Measurements from ENCODE around the gene DEPDC5. TPM values are rescaled to one million over a fixed set of nuclear protein-coding genes. Genes with fewer than 3 reads are reported as not detected.
"Not testable (repeated sequence)": the region's sequence is repeated elsewhere in the genome, so short reads cannot be mapped to it uniquely, and the experiment has no call there.

DEPDC5 gene
- total and polyA plus RNA-seq, 12 donors, result 14.4 to 35.9 (median 23.1) TPM

DNA sequence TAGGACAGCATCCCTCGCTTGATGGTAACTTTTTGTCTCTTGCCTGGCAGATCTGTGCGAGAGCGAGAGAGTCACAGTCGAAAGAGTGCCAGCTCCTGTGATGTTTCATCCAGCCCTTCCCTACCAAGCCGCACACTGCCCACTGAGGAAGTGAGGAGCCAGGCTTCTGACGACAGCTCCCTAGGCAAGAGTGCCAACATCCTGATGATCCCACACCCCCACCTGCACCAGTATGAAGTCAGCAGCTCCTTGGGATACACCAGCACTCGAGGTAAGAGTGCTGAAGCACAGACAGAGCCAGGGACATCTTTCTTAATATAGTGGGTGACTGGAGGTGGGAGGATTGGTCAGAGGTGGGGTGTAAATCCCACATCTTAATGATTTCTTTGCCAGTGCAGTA, 61.1 kb downstream of the DEPDC5 start:
- Histone ChIP-seq H3K36me3 (replicated peaks in 1 of 2) (peaks cover 0 to 89% of the 10 kb centered on the region in 2 donors), H3K9me3 (replicated peaks in 1 of 3) (no peaks in the 10 kb centered on the region), H3K27me3 (no peaks in the 10 kb centered on the region), H3K4me1 (replicated peaks in 1 of 2) (no peaks in the 10 kb centered on the region), H3K27ac (no peak overlapping the region), H3K4me3 (no peak overlapping the region)
- DNase-seq, result no peak
- TF ChIP-seq, protein P1, sequence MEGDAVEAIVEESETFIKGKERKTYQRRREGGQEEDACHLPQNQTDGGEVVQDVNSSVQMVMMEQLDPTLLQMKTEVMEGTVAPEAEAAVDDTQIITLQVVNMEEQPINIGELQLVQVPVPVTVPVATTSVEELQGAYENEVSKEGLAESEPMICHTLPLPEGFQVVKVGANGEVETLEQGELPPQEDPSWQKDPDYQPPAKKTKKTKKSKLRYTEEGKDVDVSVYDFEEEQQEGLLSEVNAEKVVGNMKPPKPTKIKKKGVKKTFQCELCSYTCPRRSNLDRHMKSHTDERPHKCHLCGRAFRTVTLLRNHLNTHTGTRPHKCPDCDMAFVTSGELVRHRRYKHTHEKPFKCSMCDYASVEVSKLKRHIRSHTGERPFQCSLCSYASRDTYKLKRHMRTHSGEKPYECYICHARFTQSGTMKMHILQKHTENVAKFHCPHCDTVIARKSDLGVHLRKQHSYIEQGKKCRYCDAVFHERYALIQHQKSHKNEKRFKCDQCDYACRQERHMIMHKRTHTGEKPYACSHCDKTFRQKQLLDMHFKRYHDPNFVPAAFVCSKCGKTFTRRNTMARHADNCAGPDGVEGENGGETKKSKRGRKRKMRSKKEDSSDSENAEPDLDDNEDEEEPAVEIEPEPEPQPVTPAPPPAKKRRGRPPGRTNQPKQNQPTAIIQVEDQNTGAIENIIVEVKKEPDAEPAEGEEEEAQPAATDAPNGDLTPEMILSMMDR (IDR thresholded peaks at IDR 0.05), result no peak
- TF ChIP-seq POLR2A (IDR thresholded peaks at IDR 0.05), result no peak
- intact Hi-C loops (cut with DNase I), result loop anchor here in 1 of 2 donors (10.0 kb wide), 1 partner anchor 50 kb away; no protein-coding TSS in a partner anchor
- 94 to 100% (median 94%) methylated on average over 7 of the region's 7 CpGs for WGBS, 4 donors

DNA sequence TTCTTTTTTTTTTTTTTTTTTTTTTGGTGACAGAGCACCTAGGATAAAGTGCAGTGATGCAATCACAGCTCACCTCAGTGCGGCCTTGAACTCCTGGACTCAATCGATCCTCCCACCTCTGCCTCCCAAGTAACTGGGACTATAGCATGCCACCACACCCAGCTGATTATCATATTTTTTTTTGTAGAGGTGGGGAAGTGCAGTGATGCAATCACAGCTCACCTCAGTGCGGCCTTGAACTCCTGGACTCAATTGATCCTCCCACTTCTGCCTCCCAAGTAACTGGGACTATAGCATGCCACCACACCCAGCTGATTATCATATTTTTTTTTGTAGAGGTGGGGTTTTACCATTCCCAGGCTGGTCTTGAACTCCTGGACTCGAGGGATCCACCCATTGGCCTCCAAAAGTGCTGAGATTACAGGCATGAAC, 61.6 kb downstream of the DEPDC5 start:
- H3K4me3 ChIP-seq; DNase-seq; H3K4me1 ChIP-seq (replicated peaks in 1 of 2); H3K27ac ChIP-seq; H3K9me3 ChIP-seq (replicated peaks in 1 of 3); H3K27me3 ChIP-seq: not testable (repeated sequence)
- 71 to 84% (median 80%) methylated on average over 4 of the region's 4 CpGs for WGBS, 4 donors
- intact Hi-C loops (cut with DNase I), result loop anchor here in 1 of 2 donors (10.0 kb wide), 1 partner anchor 51 kb away; no protein-coding TSS in a partner anchor
- peaks cover 0 to 88% of the 10 kb centered on the region in 2 donors for H3K36me3 ChIP-seq (replicated peaks in 1 of 2)

- no peaks in the 10 kb centered on the region for H3K4me1 ChIP-seq (replicated peaks in 1 of 2)
- WGBS, 4 donors, result 94 to 96% (median 95%) methylated on average over 4 of the region's 4 CpGs
- peaks cover 0 to 88% of the 10 kb centered on the region in 2 donors for H3K36me3 ChIP-seq (replicated peaks in 1 of 2)
- H3K27me3 ChIP-seq, result no peaks in the 10 kb centered on the region
- intact Hi-C loops (cut with DNase I), result loop anchor here in 1 of 2 donors (10.0 kb wide), 1 partner anchor 52 kb away; no protein-coding TSS in a partner anchor
- H3K9me3 ChIP-seq (replicated peaks in 1 of 3), result no peaks in the 10 kb centered on the region
- TF ChIP-seq, protein P1 (IDR thresholded peaks at IDR 0.05), result no peak
- TF ChIP-seq POLR2A (IDR thresholded peaks at IDR 0.05), result no peak
- H3K4me3 ChIP-seq, result no peak overlapping the region
- DNase-seq, result no peak
- no peak overlapping the region for H3K27ac ChIP-seq
Measured at GRCh38 chr22:31816750-31817149, 62.9 kb downstream of the DEPDC5 start.

DNA sequence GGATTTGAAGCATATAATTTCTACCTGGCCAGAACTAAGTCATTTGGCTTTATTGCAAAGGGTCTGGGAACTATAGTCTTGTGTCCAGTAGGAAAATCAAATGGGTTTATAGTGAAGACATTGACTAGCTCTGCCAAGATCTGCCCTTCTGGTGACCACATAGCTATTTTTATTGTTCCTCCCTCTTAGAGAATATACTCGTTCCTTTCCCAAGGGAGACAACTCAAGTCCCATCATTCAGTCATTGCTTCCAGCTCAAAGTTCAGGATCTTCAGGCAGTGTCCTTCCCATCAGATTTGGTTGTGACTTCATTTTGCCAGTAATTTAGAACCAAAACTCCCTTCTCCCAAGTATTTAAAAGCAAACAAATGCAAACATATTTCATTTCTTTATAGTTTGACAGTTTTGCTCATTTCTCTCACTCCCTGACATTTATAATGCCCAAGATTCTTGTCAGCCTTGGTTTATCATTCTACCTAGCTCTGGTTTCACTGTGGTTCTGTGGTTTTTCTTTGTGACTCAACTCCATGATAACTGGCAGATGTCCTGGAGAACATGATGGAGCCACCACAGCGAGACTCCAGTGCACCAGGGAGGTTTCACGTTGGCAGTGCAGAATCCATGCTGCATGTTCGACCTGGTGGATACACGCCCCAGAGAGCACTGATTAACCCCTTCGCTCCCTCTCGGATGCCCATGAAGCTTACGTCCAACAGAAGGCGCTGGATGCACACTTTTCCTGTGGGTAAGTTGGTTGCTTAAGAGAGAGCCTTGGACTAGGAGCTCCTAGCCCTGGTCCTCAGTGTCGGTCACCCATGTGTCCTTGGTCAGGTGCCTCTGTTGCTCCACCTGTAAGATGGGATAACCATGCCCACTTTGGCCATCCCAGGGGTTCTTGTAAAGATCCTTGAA, 64.9 kb downstream of the DEPDC5 start:
- peaks cover 0 to 94% of the 10 kb centered on the region in 2 donors for H3K36me3 ChIP-seq (replicated peaks in 1 of 2)

More for the DNA sequence above, 64.9 kb downstream of the DEPDC5 start:
- H3K9me3 ChIP-seq (replicated peaks in 1 of 3), result no peaks in the 10 kb centered on the region
- WGBS, 4 donors, result 78 to 86% (median 84%) methylated on average over 10 of the region's 10 CpGs
- no peak for DNase-seq
- no peak overlapping the region for H3K27ac ChIP-seq
- H3K27me3 ChIP-seq, result no peaks in the 10 kb centered on the region
- TF ChIP-seq POLR2A (IDR thresholded peaks at IDR 0.05), result no peak
- TF ChIP-seq, protein P1 (IDR thresholded peaks at IDR 0.05), result no peak
- H3K4me3 ChIP-seq, result no peak overlapping the region
- intact Hi-C loops (cut with DNase I), result loop anchor here in 1 of 2 donors (10.0 kb wide), 1 partner anchor 54 kb away; no protein-coding TSS in a partner anchor
- H3K4me1 ChIP-seq (replicated peaks in 1 of 2), result no peaks in the 10 kb centered on the region
